ENCODE data around the gene ITPR3. TPM values are rescaled to one million over a fixed set of nuclear protein-coding genes. Genes with fewer than 3 reads are reported as not detected.

Gene ITPR3
- total RNA-seq, 4 donors from 2014 or later = 174 to 206 (median 199) TPM

DNA sequence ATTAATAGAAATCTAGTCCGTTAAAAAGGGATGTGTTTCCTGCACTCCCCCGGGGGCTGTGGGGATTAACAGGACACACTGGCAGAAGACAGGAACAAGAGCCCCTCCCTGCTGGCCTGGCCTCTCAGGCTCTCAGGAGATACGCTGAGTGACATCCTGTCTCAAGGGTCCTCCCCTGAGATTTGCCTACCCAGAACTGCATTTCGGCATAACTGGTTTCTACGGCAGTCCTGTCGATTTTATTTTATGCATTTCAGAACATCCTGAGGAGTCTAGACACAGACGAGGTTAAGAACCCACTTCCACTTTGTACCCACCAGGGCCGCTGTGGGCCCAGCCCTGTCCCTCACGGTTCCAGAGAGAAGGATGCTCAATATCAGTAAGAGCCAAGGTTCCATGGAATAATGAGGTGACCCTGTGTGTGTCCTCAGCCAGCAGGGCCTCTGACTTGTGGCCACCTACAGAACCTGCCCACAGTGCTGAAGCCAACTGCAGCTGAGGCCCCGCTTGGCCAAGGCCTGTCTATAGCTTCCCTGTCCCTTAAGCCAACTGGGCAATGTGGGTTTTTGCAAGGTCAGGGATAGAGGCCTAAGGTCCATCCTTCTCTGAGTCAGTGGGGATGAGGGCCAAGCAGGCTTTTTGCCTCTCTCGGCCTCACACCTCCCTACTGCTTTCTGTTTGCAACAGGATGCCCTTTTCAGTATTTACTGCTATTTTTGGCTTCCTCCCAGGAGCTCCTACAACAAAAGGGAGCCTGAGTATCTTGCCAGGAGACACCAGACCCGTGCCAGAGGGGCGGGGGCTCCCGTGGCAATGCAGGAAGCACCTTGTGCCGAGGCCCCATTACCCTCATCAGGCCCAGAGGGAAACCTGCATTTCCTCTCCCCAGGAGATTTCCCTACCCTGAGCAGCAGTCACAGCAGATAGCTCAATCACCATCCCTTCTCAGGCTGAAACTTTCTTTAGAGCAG lies 75.7 kb downstream of the ITPR3 start:
- no peak overlapping the region for H3K4me3 ChIP-seq
- TF ChIP-seq EP300 (IDR thresholded peaks at IDR 0.05) (no peak), POLR2AphosphoS5 (IDR thresholded peaks at IDR 0.05) (peak in 1 of 3 donors; percentile 35)
- no peaks in the 10 kb centered on the region for H3K27me3 ChIP-seq
- 60% methylated on average over 11 of the region's 15 CpGs for WGBS
- peak in 1 of 2 donors; percentile 70 for DNase-seq (ENCODE audit: low spot score in 2 of 2)
- no peaks in the 10 kb centered on the region for H3K9me3 ChIP-seq
- H3K4me1 ChIP-seq = peaks cover 80% of the 10 kb centered on the region
- H3K27ac ChIP-seq = peak overlapping the region; percentile 15
- H3K36me3 ChIP-seq = peaks cover 59% of the 10 kb centered on the region

DNA sequence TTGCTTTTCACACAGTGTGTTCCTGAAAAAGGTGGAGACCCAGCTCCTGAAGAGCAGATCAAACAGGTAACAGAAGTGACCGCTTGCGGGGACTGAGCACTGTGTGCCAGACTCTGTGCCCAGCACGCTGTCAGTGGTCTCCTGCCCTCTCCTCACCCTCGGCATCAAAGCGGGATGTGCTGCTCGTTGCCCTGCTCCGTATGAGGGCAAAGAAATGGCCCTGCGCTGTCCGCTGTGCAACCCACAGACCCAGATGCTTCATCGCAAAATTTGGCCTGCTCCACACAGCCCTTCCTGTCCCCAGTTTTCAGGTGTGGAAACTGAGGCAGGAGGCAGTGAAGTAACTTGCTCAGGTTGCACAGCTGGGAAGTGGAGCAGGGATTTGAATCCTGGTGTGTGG lies 76.7 kb downstream of the ITPR3 start:
- WGBS = 96% methylated on average over 10 of the region's 10 CpGs
- no peak for TF ChIP-seq POLR2AphosphoS5 (IDR thresholded peaks at IDR 0.05)
- no peak for TF ChIP-seq POLR2A (IDR thresholded peaks at IDR 0.05)
- no peak for TF ChIP-seq EP300 (IDR thresholded peaks at IDR 0.05)
- TF ChIP-seq, protein P1, sequence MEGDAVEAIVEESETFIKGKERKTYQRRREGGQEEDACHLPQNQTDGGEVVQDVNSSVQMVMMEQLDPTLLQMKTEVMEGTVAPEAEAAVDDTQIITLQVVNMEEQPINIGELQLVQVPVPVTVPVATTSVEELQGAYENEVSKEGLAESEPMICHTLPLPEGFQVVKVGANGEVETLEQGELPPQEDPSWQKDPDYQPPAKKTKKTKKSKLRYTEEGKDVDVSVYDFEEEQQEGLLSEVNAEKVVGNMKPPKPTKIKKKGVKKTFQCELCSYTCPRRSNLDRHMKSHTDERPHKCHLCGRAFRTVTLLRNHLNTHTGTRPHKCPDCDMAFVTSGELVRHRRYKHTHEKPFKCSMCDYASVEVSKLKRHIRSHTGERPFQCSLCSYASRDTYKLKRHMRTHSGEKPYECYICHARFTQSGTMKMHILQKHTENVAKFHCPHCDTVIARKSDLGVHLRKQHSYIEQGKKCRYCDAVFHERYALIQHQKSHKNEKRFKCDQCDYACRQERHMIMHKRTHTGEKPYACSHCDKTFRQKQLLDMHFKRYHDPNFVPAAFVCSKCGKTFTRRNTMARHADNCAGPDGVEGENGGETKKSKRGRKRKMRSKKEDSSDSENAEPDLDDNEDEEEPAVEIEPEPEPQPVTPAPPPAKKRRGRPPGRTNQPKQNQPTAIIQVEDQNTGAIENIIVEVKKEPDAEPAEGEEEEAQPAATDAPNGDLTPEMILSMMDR (IDR thresholded peaks at IDR 0.05) = no peak
- no peak for DNase-seq (ENCODE audit: low spot score in 2 of 2)
- peaks cover 51% of the 10 kb centered on the region for H3K36me3 ChIP-seq
- H3K4me1 ChIP-seq = peaks cover 81% of the 10 kb centered on the region
- no peaks in the 10 kb centered on the region for H3K9me3 ChIP-seq
- H3K27me3 ChIP-seq = no peaks in the 10 kb centered on the region
- H3K4me3 ChIP-seq = no peak overlapping the region
- peak overlapping the region; percentile 15 for H3K27ac ChIP-seq

DNA sequence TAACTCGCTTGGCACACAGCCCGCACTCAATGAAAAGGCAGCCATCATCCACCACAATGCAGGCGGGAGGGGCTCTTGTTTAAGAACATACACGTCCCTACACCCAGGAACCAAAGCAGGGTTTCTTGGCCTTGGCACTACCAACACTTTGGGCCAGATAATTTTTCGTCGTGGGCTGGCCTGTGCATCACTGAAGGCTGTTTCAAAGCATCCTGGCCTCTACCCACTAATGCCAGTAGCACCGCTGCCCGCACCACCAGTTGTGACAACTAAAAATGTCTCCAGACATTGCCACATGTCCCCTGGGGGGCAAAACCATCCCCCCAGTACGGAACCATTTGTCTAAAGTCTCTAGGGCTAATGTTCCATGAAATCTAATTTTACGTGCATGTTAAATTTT lies 77.4 kb downstream of the ITPR3 start:
- peaks cover 76% of the 10 kb centered on the region for H3K4me1 ChIP-seq

DNA sequence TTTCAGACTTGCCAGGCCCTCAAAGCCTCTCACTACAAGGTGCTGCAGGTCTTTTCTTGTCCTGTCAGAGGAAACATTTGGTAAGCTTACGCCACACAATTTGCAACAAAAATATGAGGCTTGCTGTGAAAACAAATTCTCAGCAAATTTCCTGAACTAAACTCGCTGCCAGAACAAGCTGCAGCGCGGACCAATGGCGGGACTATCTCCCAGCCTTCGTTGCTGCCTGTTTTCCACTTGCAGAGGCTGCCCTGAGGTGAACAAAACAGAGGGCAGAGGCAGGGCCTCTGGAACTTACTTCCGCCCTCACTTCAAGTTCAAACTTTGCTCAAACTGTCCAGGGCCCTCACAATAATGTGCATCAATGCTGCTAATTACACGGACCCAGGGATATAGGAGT lies 78.0 kb downstream of the ITPR3 start:
- DNase-seq (ENCODE audit: low spot score in 2 of 2) = no peak

More for the DNA sequence above, 77.4 kb downstream of the ITPR3 start:
- WGBS = 57% methylated on average over 10 of the region's 10 CpGs
- Histone ChIP-seq H3K9me3 (no peaks in the 10 kb centered on the region), H3K36me3 (peaks cover 44% of the 10 kb centered on the region), H3K4me3 (no peak overlapping the region), H3K27me3 (no peaks in the 10 kb centered on the region), H3K27ac (peak overlapping the region; percentile 7)
- peak in 1 of 2 donors; percentile 62 for DNase-seq (ENCODE audit: low spot score in 2 of 2)
- TF ChIP-seq POLR2A (IDR thresholded peaks at IDR 0.05) (no peak), POLR2AphosphoS5 (IDR thresholded peaks at IDR 0.05) (no peak), EP300 (IDR thresholded peaks at IDR 0.05) (no peak)
- TF ChIP-seq, protein P1 (IDR thresholded peaks at IDR 0.05) = no peak

DNA sequence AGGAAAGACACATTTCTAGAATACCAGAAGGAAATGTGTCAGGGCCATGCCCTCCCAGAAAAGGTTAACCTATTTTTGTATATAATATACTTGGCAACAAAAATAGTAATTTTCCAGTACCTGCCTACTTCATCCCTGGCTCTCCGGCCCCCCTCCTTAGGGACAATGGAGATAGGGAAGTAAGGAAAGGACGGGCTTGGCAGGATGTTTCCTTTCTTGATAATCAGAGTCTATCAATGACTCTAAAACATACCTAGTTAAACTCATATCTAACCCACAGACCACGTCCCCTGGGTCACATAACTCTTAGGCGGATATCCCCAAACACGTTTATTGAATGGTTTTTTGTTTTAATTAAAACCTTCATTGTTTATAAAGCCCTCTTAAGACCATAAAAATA lies 78.6 kb downstream of the ITPR3 start:
- Histone ChIP-seq H3K4me3 (no peak overlapping the region), H3K9me3 (no peaks in the 10 kb centered on the region), H3K27ac (peak overlapping the region; percentile 7), H3K36me3 (peaks cover 33% of the 10 kb centered on the region), H3K27me3 (no peaks in the 10 kb centered on the region), H3K4me1 (peaks cover 64% of the 10 kb centered on the region)
- TF ChIP-seq, protein P1 (IDR thresholded peaks at IDR 0.05) = no peak
- TF ChIP-seq EP300 (IDR thresholded peaks at IDR 0.05) (no peak), POLR2A (IDR thresholded peaks at IDR 0.05) (no peak), POLR2AphosphoS5 (IDR thresholded peaks at IDR 0.05) (no peak)
- DNase-seq (ENCODE audit: low spot score in 2 of 2) = peak in 1 of 2 donors; percentile 64
- 41% methylated on average over 5 of the region's 5 CpGs for WGBS

More for the DNA sequence above, 78.0 kb downstream of the ITPR3 start:
- Histone ChIP-seq H3K27ac (peak overlapping the region; percentile 7), H3K36me3 (peaks cover 39% of the 10 kb centered on the region), H3K9me3 (no peaks in the 10 kb centered on the region), H3K27me3 (no peaks in the 10 kb centered on the region), H3K4me3 (no peak overlapping the region), H3K4me1 (peaks cover 70% of the 10 kb centered on the region)
- WGBS = 40% methylated on average over 7 of the region's 8 CpGs
- no peak for TF ChIP-seq EP300 (IDR thresholded peaks at IDR 0.05)
- TF ChIP-seq POLR2A (IDR thresholded peaks at IDR 0.05) = no peak
- TF ChIP-seq, protein P1 (IDR thresholded peaks at IDR 0.05) = no peak
- no peak for TF ChIP-seq POLR2AphosphoS5 (IDR thresholded peaks at IDR 0.05)

Measured in suprapubic skin (tissue), 4 donors.